ENCODE results near the gene NELL1. TPM values are rescaled to one million over a fixed set of nuclear protein-coding genes. Genes with fewer than 3 reads are reported as not detected.

NELL1 gene
- polyA plus RNA-seq, 1 experiment: not detected

- POLR2A ChIA-PET: no interaction called here
- H3K9me3 ChIP-seq (ENCODE audit: control insufficient read depth, insufficient read depth, low read length): peaks cover 21% of the 10 kb centered on the region
- H3K4me3 ChIP-seq (ENCODE audit: low read depth, low read length): no peak overlapping the region
- no peaks in the 10 kb centered on the region for H3K27me3 ChIP-seq (ENCODE audit: control insufficient read depth, insufficient read depth, low read length)
- no peak overlapping the region for H3K27ac ChIP-seq (ENCODE audit: low read depth, low read length)
- DNase-seq (ENCODE audit: low read depth, low spot score): no peak
- CTCF ChIA-PET: no interaction called here
- TF ChIP-seq CTCF (IDR thresholded peaks at IDR 0.05; ENCODE audit: low read depth, low read length): no peak
Measured at GRCh38 chr11:20771026-20771425, 101.6 kb downstream of the NELL1 start.

- no peak for DNase-seq (ENCODE audit: low read depth, low spot score)
- no peak for TF ChIP-seq CTCF (IDR thresholded peaks at IDR 0.05; ENCODE audit: low read depth, low read length)
- H3K27me3 ChIP-seq (ENCODE audit: control insufficient read depth, insufficient read depth, low read length): no peaks in the 10 kb centered on the region
- POLR2A ChIA-PET: no interaction called here
- H3K9me3 ChIP-seq (ENCODE audit: control insufficient read depth, insufficient read depth, low read length): peaks cover 21% of the 10 kb centered on the region
- CTCF ChIA-PET: no interaction called here
- H3K4me3 ChIP-seq (ENCODE audit: low read depth, low read length): no peak overlapping the region
- H3K27ac ChIP-seq (ENCODE audit: low read depth, low read length): no peak overlapping the region
Measured at GRCh38 chr11:20771681-20772080, 102.3 kb downstream of the NELL1 start.

GRCh38 chr11:20775331-20775730 is 105.9 kb downstream of the NELL1 start:
- no peak for TF ChIP-seq CTCF (IDR thresholded peaks at IDR 0.05; ENCODE audit: low read depth, low read length)
- ChIA-PET CTCF (no interaction called here), POLR2A (no interaction called here)
- DNase-seq (ENCODE audit: low read depth, low spot score): no peak
- H3K27me3 ChIP-seq (ENCODE audit: control insufficient read depth, insufficient read depth, low read length): no peaks in the 10 kb centered on the region
- no peak overlapping the region for H3K27ac ChIP-seq (ENCODE audit: low read depth, low read length)
- H3K4me3 ChIP-seq (ENCODE audit: low read depth, low read length): no peak overlapping the region
- peaks cover 12% of the 10 kb centered on the region for H3K9me3 ChIP-seq (ENCODE audit: control insufficient read depth, insufficient read depth, low read length)

GRCh38 chr11:20782775-20783174 is 113.4 kb downstream of the NELL1 start:
- Histone ChIP-seq H3K9me3 (ENCODE audit: control insufficient read depth, insufficient read depth, low read length) (peaks cover 4% of the 10 kb centered on the region), H3K4me3 (ENCODE audit: low read depth, low read length) (no peak overlapping the region), H3K27me3 (ENCODE audit: control insufficient read depth, insufficient read depth, low read length) (no peaks in the 10 kb centered on the region), H3K27ac (ENCODE audit: low read depth, low read length) (no peak overlapping the region)
- no peak for DNase-seq (ENCODE audit: low read depth, low spot score)
- CTCF ChIA-PET: no interaction called here
- TF ChIP-seq CTCF (IDR thresholded peaks at IDR 0.05; ENCODE audit: low read depth, low read length): no peak
- POLR2A ChIA-PET: no interaction called here

GRCh38 chr11:20783220-20783619 is 113.8 kb downstream of the NELL1 start:
- Histone ChIP-seq H3K4me3 (ENCODE audit: low read depth, low read length) (no peak overlapping the region), H3K27me3 (ENCODE audit: control insufficient read depth, insufficient read depth, low read length) (no peaks in the 10 kb centered on the region), H3K9me3 (ENCODE audit: control insufficient read depth, insufficient read depth, low read length) (peaks cover 4% of the 10 kb centered on the region), H3K27ac (ENCODE audit: low read depth, low read length) (no peak overlapping the region)
- ChIA-PET POLR2A (no interaction called here), CTCF (no interaction called here)
- TF ChIP-seq CTCF (IDR thresholded peaks at IDR 0.05; ENCODE audit: low read depth, low read length): no peak
- no peak for DNase-seq (ENCODE audit: low read depth, low spot score)
